ENCODE measurements around the gene CEP112.

The CEP112 gene

DNA sequence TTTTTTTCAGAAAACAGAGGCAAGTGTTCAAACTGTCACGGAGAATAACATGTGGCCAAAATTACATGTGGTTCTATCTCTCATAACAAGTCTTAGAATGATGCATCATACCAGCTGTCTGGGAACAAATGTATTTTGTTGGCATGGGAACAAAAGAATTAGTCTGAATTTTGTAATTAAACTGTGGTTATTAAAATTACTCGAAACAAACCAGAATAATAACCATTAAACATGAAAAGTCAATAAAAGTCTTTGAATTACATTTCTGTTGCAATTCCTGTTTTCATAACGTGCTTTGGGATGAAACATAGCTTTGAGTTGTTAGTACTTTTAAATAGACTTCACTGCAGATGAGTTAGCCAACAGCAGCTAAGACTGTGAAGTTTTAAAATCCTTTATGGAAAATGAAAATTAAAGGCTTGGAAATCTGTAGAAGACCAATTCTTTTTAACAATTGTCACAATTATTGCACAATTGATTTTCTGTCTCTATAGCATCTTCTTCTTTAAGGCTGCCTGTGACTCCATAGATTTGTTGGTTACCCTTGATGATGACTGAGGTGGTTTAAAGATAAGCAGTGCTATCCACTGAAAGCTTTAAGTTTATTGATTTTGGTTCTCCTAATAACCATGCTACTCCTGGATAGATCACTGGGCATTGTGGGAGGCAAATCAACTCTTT, 512.6 kb downstream of the CEP112 start:
- H3K4me3 ChIP-seq (ENCODE audit: low read length), result no peak overlapping the region
- no peak for TF ChIP-seq ZNF274 (IDR thresholded peaks at IDR 0.05; ENCODE audit: low read depth, low read length)

DNA sequence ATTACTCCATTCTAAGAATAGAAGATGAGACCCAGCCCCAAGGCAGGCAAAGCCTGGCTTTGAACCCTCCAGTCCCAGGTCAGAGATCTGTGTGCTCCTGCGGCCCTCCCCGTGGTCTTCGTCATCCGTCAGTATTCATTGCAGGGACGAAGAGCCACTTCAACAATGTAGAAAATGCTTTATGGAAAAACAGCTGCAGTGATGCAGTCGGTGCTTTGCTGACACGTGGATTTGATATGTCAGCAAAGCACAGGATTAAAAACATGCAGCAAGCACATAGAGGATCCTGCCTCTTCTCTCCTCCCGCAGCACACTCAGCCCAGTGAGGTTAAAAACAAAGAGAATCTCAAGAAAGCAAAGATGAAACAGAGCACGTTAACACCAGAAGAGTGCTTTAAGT, 513.4 kb downstream of the CEP112 start:
- TF ChIP-seq ZNF274 (IDR thresholded peaks at IDR 0.05; ENCODE audit: low read depth, low read length), result no peak
- no peak overlapping the region for H3K4me3 ChIP-seq (ENCODE audit: low read length)

DNA sequence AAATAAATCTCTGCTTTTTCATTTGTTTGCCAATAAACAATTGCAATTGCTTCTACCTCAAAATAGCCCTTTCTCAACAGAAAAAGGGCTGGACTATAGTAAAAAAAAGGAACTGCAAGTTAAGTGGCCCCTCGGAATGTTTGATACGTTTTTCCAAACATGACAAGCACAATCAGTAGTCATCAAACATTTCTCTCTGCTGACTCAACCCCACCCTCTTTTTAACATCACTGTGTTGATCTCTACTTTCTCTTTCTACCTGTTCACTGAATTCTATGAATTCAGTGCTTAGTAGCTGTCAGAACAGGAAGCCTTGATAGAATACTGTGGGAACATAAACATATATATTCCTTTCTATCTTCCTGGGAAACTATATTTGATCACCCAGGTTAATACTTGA, 514.0 kb downstream of the CEP112 start:
- TF ChIP-seq ZNF274 (IDR thresholded peaks at IDR 0.05; ENCODE audit: low read depth, low read length), result no peak
- H3K4me3 ChIP-seq (ENCODE audit: low read length), result no peak overlapping the region

DNA sequence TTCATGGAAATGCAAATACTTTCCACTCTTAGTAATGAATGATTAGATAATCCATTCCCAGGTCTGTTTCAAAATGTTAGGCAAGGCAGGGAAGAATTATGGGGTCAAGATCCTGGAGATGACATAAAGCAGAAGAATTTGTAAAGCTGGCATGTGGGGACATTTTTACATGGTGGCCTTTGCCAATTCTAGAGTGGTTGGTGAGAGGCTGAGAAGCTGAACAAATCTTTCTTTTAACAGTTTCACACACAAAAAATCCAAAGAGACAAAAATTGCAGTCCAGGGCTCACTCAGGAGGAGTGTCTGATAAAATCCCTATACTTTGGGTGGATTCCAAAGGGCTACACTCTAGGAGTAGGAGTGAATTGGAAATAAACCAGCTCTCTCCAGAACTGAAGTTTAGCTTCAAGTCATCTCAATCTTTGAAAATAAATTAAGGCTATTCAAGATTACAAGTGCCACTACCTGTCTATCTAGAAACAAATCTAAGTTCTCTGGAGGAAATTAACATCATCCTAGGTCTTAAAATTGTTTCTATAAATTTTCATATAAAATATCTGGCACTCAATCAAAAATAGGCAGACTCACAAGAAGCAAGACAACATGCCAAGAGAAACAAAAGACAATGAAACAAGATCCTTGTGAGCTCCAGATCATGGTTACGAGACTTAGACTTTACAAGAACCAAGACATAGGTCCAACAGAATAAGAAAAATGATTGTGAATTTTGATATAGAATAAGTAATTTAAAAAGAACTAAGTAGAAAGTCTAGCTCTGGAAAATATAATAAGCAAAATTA, 517.5 kb downstream of the CEP112 start:
- TF ChIP-seq ZNF274 (IDR thresholded peaks at IDR 0.05; ENCODE audit: low read depth, low read length), result no peak
- no peak overlapping the region for H3K4me3 ChIP-seq (ENCODE audit: low read length)

DNA sequence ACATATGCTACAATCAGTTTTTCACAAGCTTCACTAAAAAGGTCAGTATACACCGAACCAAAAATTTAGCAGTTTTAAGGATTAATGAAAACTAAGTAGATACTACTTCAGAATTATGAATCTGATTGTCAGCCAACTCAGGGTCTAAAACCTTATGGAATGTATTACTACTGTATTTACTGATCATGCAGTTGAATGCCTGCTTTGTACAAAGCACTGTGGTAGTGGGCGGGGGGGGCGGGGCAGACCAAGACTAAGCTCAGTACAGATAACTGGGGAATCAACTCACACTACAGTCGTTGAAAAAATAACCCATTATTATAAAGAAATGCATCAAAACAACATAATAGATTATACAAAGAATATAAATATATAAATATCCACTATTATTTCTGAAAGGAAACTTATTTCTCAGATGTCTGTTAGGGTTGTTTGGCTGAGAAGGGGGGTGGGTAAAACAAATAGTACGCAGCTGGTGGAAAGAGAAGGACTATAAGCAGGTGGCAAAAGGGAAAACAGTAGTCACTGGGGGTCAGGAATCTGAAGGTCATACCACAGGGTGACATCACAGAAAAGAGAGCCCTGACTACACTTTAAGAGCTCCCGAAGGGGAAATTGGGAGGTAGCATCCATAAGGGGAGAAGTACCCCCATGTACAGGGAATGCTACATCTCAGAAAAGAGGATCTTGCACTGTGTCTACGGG, 521.1 kb downstream of the CEP112 start:
- H3K4me3 ChIP-seq (ENCODE audit: low read length), result no peak overlapping the region
- TF ChIP-seq ZNF274 (IDR thresholded peaks at IDR 0.05; ENCODE audit: low read depth, low read length), result no peak

DNA sequence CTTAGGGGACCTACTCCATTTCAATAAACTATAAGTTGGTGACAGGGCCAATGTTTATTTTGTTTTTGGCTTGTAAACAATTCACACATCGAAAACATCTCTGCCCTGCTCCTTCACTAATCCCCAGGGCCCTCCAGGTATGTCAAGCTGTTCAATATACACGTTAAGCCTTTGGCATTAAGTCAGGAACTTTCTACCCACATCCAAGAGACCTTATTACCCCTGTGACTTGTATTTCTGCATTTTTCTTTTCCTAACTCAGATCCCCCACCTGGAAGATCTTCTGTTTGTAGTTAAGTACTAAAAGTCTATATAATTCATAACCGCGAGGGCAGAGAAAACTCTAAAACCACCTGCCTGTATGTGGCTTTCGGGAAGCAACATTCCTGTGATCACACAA, 523.7 kb downstream of the CEP112 start:
- TF ChIP-seq ZNF274 (IDR thresholded peaks at IDR 0.05; ENCODE audit: low read depth, low read length), result no peak

DNA sequence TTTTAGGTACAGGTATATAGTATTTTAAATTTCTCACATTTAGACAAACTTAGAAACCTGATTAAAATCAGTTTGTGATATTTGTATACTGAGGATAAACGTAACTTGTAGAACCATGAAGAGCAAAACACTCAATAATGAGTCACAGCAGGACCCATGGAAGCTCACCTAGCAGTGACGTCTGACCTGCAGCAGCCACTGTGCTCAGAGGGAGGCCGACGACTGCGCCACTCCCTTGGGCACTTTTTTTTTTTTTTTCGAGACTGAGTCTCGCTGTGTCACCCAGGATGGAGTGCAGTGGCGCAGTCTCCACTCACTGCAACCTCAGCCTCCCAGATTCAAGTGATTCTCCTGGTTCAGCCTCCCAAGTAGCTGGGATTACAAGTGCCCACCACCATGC, 524.3 kb downstream of the CEP112 start:
- TF ChIP-seq ZNF274 (IDR thresholded peaks at IDR 0.05; ENCODE audit: low read depth, low read length), result no peak
- no peak overlapping the region for H3K4me3 ChIP-seq (ENCODE audit: low read length)

More for the DNA sequence above, 523.7 kb downstream of the CEP112 start:
- no peak overlapping the region for H3K4me3 ChIP-seq (ENCODE audit: low read length)

DNA sequence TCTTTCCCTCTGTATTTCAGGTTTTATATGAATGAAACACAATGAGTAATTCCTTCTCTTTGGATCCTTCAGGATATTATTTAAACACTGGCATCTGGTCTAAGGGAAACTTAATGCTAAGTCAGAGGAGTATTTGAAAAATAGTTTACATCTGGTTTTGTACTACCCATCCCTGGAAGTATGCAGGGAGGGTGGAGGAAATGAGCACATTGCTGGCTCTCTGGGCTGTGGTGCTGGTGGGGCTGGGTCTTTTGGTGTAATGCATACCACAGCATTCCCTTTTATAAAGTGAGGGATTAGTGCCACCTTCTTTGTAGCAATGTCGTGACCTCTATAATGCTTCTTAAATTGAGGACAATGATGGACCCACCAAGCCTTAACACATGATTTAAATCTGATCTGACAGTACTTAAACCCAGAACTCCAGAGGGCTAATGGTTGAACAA, 525.0 kb downstream of the CEP112 start:
- H3K4me3 ChIP-seq (ENCODE audit: low read length), result no peak overlapping the region
- no peak for TF ChIP-seq ZNF274 (IDR thresholded peaks at IDR 0.05; ENCODE audit: low read depth, low read length)

DNA sequence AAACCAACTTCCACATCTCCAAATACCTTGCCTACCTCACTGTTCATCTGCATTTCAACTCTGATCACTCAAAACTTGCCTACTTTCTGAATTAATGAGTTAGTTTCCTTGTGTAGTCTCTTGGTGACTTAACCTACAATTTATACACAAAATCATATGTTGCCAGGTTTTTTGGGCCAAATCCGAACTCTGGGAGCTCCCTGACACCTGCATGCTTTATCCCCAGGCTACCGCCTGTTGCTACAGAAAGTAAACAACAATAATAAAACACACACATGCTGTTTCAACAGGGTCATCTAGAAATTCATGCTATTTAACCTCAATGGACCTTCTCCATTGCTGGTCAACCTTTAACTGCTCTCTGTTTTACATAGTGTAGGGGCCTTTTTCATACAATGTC, 526.0 kb downstream of the CEP112 start:
- no peak overlapping the region for H3K4me3 ChIP-seq (ENCODE audit: low read length)
- TF ChIP-seq ZNF274 (IDR thresholded peaks at IDR 0.05; ENCODE audit: low read depth, low read length), result no peak

DNA sequence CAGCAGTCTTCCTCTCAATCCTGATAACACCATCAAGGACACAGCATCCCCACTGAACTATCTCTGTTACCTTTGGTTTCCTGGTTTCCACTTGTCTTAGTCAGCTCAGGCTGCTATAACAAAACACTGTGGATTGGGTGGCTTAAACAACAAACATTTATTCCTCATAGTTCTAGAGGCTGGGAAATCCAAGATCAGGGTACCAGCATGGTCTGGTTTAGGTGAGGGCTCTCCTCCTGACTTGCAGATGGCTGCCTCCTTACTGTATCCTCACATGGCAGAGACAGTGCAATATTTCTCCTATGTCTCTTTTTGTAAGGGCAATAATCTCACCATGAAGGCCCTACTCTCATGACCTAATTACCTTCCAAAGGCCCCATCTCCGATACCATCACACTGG, 527.2 kb downstream of the CEP112 start:
- no peak overlapping the region for H3K4me3 ChIP-seq (ENCODE audit: low read length)
- TF ChIP-seq ZNF274 (IDR thresholded peaks at IDR 0.05; ENCODE audit: low read depth, low read length), result no peak

DNA sequence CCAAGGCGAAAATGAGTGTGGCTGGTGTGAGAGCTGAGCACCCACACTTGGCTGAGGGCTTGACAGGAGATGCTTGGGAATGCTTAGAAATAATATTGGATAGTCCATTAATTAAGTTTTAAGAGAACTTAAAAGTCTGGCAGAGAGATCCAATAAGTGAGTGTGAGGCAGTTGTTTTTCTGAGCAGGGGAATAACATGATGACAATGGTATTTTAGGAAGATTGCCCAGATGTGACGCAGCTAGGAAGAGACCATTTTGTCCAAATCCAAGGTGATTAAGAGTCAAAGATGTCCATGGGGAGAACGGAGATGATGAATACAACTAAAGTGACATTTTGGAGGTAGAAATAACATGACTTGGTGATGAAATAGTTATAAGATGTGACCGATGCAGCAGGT, 527.7 kb downstream of the CEP112 start:
- no peak for TF ChIP-seq ZNF274 (IDR thresholded peaks at IDR 0.05; ENCODE audit: low read depth, low read length)

DNA sequence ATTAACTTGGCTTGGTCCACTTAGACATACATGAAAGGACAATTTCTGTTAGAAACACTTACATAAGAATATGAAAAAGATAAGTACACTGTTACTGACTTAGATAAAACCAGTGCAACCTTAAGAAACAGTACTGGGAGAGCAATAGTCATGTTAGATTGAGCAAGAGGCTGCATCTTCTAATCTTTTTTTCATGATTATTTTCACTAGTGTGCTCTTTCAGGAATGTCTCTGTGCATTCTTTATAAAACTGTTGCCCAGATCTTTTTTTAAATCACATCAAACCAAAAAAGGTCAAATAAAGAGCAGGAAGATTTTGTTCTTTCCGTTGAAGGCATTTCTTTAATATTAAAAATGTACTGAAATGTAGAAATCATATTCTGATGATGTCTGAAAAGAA, 529.7 kb downstream of the CEP112 start:
- no peak overlapping the region for H3K4me3 ChIP-seq (ENCODE audit: low read length)
- TF ChIP-seq ZNF274 (IDR thresholded peaks at IDR 0.05; ENCODE audit: low read depth, low read length), result no peak

More for the DNA sequence above, 527.7 kb downstream of the CEP112 start:
- H3K4me3 ChIP-seq (ENCODE audit: low read length), result no peak overlapping the region

DNA sequence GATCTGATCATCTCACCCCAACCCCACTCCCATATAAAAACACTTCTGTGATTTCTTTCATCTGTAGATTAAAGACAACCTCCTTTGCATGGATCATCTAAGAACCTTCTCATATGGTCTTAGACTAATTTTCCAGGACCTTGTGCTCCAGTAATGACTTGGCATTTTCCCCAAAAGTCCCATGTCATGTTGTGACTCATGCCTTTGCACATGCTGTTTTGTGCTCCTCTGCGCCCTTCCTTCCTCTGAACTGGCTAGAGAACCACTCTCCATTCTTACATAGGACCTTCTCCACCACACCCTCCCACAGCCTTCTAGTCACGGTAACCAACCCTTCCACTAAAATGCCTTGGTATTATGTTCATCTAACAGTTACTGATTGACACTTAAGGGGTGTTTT, 531.0 kb downstream of the CEP112 start:
- no peak for TF ChIP-seq ZNF274 (IDR thresholded peaks at IDR 0.05; ENCODE audit: low read depth, low read length)
- H3K4me3 ChIP-seq (ENCODE audit: low read length), result no peak overlapping the region

DNA sequence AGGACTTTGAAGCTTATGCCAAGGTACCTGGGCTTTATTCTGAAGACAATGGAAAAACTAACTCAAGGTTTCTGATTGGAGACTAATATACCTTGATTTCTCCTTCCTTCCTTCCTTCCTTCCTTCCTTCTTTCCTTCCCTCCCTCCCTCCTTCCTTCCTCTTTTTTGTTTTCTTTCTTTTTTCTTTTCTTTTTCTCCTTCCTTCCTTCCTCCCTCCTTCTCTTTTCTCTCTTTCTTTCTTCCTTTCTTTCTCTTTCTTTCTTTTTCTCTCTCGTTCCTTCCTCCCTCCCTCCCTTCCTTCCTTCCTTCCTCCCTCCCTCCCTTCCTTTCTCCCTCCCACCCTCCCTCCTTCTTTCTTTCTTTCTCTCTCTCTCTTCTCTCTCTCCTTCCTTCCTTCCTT, 531.9 kb downstream of the CEP112 start:
- TF ChIP-seq ZNF274 (IDR thresholded peaks at IDR 0.05; ENCODE audit: low read depth, low read length), result no peak
- no peak overlapping the region for H3K4me3 ChIP-seq (ENCODE audit: low read length)

DNA sequence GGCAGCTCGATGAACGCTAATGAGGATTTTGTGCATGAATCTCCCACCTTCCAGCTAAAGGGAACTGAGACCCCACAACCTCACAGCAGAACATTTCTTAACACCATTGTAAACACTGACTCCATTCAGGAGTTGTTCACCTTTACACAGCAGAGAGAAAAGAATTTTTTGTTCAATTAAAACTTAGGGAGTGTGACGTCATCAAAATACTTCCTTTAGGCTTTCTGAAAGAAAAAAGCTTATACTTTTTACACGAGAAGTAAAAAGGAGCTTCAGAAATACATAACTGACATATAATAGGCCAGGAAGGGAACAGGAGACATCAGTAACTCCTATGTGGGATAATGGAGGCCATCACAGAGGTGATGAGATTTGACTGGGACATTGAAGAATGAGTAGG, 532.4 kb downstream of the CEP112 start:
- no peak for TF ChIP-seq ZNF274 (IDR thresholded peaks at IDR 0.05; ENCODE audit: low read depth, low read length)
- H3K4me3 ChIP-seq (ENCODE audit: low read length), result no peak overlapping the region
